Right forelimb (tissue), 1 donor: Measurements from ENCODE around the gene MAGI1.

Source experiments
- DNase-seq: peaks from one replicate; pipeline ENCODE4 v3.0.0-alpha.2; 2018

Gene MAGI1

DNA sequence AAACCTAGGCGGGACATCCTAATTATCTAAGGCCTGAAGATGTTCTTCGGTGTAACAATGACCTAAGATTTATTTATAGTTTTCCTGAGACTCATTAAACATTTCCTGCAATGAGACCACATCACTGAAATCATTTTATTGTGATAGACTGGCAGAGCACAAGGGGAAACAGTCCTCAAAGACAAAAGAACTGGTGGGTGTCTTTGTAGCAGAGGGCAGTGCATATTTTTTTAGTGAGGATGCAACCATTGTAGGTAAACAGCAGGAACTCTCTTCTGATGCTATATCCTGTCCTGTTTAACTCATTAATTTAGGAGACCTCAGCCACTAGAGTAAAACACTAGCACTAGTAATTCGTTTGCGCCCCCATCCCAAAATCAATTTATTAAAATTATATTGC, 100.0 kb downstream of the MAGI1 start:
- no peak for DNase-seq

DNA sequence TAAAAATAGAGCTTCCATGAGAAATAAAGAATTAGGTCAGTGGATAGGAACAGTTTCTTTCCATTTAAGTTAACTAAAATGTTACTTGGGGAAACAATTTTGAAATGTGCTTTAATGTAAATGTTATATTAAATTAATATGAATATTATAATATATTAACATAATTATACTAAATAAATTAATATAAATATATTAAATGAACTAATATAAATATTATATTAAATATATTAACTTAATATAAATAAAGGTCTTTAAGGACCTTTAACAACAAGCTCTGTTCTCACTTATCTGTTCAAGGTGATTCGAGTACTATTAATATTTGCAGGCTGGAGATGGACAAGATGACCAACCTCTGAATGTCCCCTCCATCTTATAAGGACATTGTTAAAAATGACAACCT, 100.6 kb downstream of the MAGI1 start:
- no peak for DNase-seq

DNA sequence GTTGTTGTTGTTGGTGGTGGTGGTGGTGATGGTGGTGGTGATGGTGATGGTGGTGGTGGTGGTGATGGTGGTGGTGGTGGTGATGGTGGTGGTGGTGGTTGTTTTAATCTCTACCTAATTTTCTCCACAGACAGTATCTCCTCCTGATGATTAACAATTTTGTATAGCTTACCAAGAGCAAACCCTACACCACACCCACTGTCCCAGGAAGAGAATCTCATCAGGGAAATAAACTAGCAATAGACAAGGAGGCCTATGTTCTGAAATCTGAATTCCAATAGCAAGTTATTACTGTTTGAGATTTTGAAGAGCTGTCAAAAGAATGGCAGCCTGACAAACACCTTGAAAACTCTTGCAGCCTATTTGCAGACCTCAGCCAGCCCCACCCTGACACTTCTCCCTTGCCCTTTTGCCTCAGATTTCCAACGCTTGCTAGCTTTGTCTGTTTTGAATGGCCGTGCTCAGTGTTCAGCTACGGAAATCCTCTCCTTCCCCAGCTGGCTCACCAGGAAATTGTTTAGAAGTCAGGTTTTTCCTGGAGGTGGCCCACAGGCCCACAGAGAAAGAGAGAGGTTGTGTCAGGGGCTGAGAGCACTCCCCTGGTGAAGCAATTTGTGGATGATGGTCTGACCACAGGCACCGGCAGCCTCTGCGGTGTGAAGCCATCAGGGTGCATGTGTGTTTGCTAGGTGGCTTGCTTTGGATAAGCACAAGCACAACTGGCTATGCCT, 101.6 kb downstream of the MAGI1 start:
- DNase-seq, result no peak

DNA sequence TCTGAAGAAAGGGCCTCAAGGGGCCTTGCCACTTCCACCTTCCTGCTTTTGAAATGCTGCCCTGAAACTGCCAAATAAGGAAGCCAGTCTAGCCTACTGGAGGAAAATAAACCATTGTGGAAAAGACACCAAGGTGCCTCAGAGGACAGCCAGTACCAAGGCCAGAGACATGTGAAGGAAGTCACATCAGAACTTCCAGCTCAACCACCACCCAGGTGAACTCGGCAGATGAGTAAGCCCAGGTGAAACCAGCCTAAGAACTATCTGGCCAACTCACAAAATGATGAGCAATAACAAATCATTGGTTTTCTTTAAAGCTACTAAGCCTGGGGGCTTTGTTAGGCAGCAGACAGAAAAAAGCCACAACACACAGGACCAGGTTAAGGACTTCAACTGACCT, 103.0 kb downstream of the MAGI1 start:
- DNase-seq, result no peak

DNA sequence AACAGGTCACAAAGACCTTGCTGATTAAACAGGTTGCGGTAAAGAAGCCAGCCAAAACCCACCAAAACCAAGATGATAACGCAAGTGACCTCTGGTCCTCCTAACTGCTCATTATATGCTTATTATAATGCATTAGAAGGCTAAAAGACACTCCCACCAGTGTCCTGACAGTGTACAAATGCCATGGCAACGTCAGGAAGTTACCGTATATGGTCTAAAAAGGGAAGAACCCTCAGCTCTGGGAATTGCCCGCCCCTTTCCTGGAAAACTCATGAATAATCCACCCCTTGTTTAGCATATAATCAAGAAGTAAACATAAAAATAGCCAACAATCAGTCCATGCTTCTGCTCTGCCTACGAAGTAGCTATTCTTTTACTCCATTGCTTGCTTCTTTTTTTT, 108.1 kb downstream of the MAGI1 start:
- no peak for DNase-seq

DNA sequence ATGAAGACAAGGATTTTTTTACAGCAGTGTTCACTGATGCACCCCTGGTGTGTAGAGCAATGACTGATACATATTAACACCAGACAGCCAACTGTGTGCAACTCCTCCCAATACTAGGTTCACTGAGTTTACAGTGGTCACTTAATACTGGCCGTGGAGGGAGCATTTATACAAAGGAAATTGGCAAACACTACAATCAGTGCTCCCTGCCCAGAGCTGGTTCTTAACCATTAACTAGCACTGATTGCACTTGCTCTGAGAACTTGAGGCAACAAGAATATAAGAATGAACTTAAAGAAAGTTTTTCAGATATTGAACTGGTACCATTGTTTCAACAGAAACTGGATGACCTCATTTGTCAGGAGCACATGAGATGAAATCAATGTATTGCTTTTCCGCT, 110.6 kb downstream of the MAGI1 start:
- DNase-seq, result no peak

DNA sequence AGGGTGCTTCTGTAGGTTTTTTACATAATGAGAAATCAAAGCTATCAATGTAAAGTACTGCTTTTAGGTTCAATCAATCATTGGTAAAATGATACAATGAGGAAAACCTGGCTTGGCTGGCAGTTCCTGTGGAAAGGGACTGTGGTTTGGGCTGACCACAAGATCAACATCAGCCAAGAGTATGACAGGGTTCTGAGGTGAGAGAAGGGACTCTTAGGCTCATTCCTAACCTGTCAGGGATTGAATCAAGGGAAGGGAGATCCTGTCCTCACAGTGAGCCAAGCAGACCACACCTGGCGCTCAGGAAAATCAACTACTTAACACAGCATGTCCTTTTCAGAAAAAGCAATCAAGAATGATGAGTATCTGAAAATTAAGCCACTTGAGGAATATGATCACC, 111.1 kb downstream of the MAGI1 start:
- no peak for DNase-seq

DNA sequence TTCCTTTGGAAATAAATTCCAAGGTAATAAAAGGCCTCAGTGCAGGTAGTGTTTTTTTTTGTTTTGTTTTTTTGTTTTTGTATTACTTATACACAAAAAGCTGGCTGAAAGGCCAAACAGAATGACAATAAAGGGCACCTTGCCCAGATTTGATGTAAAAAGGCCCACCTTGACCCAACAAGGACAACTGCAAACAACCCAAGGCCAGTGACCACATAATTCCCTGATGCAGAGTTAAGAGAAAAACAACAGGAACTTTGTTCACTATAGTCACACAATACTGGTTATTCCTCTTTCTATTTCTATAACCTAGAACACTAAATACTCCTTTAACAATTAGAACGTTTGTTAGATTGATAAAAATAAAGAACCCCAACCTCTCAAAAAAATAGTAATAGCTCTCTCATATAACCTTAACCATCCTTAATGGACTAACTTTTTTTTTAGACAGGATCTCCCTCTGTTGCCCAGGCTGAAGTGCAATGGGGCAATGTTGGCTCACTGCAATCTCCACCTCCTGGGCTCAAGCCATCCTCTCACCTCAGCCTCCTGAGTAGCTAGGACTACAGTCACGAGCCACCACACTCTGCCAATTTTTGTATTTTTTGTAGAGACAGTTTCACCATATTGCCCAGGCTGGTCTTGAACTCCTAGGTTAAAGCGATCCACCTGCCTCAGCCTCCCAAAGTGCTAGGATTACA, 113.3 kb downstream of the MAGI1 start:
- DNase-seq, result no peak

DNA sequence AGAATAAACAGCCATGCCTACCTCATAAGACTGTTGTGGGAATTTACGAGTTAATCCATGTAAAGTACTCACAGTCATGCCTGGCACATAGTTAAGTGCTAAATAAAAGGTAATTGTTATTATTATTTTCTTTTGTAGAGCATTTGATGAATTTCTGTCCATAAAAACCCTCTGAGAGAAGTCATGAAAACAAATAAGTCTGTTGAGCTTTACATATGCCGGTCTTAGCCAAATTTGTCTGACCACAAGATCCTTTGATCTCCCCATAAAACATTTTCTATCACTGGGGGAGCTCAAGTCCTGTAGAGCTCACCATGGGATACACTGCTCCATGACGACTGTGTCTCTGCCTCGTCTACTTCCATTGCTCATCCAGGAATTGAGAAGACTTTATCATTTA, 114.0 kb downstream of the MAGI1 start:
- DNase-seq, result no peak

DNA sequence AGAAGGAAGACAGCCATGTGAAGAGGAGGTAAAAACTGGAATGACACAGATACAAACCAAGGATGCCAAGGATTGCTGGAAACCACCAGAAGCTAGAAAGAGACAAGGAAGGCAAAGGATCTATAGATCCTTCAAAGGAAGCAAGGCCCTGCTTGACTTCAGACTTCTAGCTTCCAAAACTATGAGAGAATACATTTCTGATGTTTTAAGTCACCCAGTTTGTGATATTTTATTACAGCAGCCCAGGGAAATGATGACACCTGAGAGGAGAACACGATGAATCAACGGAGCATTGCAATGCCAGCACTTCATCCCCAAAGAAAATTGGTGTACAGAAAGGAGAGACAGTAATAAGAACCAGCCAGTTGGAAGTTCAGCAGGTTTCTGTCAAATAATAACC, 116.3 kb downstream of the MAGI1 start:
- no peak for DNase-seq

DNA sequence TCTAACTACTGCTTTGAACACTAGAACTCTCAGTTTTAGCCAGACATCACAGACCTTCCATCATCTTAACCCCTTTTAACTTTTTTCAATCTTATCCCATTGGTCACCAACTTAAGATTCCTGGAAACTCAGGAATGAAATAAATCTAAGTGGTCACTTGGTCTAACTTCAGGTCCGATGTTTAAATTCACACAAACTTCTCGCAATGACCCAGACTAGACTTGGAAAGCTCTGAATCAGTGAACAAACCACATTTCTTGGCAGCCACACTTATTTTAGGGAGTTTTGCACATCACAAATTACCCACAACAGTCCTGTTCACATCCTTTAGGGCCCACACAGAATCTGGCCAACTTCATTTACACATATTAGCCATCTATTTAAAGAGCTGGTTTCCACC, 118.9 kb downstream of the MAGI1 start:
- no peak for DNase-seq

DNA sequence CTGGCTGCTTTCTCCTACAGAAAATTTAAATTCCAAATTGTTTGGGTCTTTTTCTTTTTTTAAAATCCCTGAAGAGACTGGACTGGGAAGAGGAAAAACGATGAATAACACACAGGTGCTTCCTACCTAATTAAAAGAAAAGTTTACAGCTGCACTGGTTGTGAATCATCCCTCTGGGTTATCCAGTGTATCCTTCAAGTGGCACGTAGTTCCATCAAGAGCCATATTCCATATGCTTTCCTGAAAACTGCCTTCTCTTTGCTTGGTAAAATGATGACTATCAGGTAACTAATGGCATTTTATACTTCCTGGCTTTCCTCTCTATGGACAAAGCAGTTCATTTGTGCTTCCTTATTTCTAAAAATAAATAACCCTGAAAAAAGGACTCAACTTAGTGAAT, 123.2 kb downstream of the MAGI1 start:
- no peak for DNase-seq

DNA sequence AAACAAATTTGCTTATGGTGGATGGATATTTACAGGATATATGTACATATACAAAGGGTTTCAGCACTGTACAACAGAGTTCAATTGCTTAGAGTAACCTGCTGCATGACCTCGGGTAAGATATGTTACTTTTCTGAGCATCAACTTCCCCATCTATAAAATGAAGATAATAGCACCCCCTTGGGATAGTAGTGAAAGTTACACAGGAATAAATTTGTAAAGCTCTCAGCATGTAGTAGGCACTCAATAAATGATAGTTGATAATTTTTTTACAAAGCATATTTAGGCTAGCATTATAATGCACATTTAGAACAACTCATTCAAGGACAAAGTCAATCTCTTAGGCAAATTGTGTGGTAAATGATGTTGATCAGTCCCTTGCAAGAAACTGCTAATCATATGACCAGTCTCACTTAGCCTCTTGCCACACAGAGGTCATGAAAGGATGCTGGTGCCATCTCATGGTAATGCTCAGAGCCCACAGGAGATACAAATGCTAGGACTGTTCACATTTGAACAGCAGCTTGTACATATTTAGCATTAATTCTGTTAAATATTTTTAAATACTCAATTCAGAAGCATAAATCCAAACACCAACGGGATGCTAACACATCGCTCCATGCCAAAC, 123.9 kb downstream of the MAGI1 start:
- DNase-seq, result no peak

DNA sequence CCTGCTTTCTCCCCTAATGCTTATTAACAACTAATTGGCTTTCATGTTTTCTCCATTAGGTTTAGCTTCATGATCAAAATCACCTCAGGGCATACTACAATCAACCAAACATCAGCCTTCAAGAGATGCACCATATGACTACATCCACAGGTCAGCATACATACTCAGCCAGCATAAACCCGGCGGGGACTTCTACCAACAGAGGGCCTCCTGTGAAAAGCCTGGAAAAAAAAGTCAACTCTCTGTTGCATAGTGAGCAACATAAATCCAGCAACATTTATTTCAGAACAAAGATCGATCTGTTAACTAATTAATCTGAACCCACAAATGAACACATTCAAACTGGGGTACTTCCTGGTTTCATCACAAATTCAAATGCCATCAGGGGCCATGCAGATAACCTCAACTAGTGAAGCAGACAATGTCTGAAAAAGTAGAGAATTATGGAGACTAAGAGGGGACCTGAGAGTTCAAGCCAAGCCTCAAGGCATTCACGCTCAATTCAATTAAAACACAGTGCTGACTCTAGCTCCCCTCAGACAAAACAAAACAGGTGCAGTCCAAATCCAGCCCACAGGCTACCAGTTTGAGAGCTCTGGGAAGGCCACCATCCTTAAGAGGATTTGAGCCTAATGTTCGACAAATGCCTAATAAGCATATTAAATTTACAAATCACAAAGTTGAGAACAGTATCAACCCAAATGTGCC, 124.5 kb downstream of the MAGI1 start:
- DNase-seq, result no peak

DNA sequence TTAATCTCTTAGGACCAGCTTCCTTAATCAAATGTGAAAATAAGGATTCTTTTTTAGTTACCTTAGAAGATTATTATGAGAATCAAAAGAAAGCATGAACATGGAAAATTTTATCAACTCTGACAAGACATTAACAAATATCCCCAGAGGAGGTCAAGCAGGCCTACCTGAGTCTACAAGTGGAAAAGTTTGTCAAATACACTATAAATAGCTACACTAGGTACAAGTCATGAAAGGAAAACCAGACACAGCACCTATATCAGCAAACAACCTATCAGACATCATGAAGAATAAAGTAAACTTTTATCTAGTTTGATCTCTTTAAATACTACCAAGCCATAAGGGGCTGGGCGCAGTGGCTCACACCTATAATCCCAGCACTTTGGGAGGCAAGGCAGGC, 126.1 kb downstream of the MAGI1 start:
- DNase-seq, result no peak

DNA sequence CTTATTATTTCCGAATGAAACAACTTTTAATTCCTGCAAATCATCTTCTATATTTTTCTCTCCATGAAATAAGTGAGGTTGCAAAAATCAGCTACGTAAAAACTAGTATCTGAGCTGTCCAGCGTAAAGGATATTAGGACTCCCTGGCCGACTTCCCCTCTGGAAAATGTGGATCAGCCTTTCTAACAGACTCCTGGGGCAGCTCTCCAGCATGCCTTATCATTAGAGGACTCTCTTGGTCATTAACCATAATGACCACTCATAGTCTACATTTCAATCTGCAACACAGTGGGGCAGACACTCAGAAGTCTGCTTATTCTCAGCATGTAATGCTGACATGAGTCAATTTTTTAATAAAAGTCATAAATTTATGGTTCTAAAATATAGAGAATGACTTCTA, 130.1 kb downstream of the MAGI1 start:
- no peak for DNase-seq

DNA sequence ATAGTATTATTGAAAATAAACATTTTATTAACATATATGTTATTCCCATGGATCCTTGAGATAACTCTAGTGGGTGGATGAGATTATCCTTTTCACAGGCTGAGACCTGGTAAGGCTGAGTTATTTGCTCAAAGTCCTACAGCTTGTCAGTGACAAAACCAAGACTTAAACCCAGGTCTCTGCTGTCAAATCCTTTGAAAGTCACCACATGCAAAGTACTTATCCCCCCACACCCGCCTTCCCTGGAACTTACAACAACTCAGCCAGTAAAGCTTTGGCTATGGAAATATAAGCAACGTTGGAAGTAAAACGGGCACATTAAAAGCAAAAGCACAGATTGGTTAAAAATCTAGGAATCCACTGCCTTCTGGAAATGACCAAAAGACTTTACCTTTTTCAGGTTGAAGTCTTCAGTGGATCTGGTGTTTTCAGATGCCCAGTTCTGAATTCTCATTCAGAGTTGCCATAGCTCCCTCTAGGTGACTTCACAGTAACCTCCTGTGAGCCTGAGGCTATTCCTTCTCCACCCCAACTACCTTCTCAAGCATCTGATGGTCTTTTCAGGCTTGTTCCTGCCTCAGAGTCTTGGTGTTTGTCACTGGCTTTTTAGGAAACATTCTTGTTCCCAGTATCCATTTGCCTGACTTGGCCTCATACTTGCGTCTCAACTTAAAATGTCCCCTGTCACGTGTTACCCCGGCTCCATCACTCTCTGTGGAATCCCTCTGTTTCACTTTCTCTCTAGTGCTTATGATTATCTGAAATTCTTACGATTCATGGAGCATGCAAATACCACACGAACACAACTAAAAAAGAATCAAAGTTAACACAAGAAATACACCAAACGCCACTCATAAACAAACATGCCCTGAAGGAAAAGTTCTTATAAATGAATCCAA, 131.2 kb downstream of the MAGI1 start:
- DNase-seq, result no peak

DNA sequence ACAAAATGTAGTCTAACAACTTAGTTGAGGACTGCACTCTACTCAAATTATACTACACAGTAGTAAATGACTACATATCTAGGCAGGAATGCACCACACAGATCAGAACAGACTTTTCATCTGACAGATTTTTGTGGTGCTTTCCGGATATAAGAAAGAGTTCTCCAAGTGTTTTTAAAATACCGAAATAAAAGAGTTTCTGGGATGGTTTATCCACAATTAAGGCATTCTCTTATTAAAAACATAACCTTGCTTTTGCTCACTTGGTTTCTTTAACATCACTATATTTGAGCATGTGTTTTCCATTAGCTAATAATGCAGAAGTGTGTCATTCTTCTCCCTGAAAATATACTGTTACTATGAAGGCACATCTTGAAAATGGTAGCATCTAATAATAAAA, 132.9 kb downstream of the MAGI1 start:
- no peak for DNase-seq

DNA sequence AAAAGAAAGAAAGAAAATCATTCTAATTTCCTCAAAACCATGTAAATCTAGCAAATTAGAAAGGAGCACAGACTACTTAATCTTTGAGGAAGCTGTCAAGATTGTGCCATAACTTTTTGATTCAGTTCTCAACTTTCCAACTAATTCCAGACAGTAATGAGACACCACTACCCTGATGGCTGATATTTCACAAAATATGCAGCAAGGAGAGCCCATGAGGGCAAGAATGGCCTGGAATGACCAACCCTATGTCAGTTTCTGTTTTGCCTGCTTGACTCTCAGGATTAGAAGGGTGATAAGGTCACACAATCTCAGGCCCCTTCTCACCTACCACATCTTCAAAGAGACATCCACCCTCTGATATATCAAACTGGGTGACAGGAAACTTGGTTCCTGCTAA, 134.7 kb downstream of the MAGI1 start:
- no peak for DNase-seq

DNA sequence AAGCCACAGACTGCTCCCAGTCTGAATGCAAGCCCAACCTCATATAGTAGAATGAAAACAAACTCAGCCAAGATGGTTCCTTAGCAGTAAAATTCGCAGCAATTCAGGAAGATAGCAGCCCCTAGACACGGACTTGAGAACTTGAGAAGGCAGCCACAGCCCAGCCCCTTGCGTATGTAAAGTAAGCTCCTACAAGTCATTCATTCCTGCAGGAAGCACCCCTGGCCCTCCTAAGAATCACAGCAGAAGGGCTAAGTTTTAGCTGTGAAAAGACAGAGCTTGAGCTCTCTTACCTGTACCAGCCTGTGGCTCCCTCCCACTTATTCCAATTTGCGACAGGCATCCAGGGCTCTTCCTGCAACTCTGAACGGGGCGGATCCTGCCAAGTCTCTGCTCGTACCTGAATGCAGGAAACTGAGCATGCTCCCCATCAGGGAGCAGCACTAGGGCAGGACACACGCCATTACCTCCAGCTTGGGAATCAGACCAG, 136.4 kb downstream of the MAGI1 start:
- no peak for DNase-seq

DNA sequence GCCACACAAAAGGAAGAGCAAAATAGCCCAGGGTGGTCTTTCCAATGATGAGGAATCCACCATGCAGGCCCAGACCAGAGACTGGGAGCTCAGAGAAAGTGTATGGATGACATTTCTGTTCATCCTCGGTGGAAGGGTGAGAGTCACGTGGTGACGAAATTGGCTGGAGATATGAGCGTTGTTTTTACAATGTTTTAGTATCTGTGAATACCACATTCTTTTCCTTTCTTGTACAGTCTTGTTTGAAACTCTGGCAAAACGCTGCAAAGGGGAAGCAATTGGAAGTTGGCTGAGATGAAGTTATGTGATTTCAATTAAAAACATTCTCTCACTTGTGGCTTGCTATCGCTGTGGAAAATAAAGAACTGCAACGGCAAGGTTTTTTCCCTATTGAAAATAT, 137.5 kb downstream of the MAGI1 start:
- no peak for DNase-seq

DNA sequence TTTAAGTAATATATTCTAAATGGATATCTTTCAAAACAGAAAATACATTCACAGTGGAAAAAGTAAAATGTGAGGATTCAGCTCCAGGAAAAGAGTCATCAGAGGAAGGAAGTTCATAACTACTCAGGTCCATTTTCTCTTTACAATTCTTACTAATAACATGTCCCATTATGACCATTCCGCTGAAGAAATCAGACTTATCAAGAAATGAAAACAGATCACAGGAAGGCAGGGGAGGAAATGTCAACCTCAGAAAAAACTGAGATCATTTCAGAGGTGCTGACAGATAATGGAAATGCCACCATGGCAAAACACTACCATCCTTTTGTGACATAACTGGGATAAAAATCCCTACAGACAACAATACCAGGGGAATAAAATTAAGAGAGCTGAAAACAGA, 139.5 kb downstream of the MAGI1 start:
- no peak for DNase-seq

DNA sequence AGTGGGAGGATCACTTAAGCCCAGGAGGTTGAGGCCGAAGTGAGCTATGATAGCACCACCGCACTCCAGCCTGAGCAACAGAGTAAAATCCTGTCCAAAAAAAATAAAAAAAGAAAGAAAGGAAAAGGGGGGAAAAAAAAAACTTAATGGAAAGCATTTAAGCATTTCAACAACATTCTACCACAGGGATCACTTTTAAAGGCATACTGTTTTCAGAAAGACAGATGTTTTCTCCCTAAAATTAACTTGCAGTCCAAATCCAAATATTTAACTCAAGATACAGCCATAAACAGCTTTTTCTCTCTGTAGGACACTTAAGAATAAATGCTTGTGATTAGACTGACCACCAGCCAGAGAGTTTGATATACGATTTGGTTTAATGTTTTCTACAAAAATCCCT, 141.0 kb downstream of the MAGI1 start:
- DNase-seq, result no peak
